Colonic mucosa (tissue), 4 donors: ENCODE measurements around the gene TMEM134. TPM values are rescaled to one million over a fixed set of nuclear protein-coding genes. Genes with fewer than 3 reads are reported as not detected.
"Not testable (repeated sequence)": the region's sequence is repeated elsewhere in the genome, so short reads cannot be mapped to it uniquely, and the experiment has no call there.

ENCODE experiments used
- DNase-seq: peaks from one replicate; pipeline ENCODE4 v3.0.0-alpha.2; 2020
- H3K27ac ChIP-seq: fragments of 200-600 bp; one replicate; pipeline ENCODE4 v1.8.0; 2021
- H3K27me3 ChIP-seq: fragments of 200-600 bp; one replicate; pipeline ENCODE4 v1.8.0; 2021
- H3K36me3 ChIP-seq: fragments of 200-600 bp; one replicate; pipeline ENCODE4 v1.8.0; 2021
- H3K4me1 ChIP-seq: fragments of 200-600 bp; one replicate; pipeline ENCODE4 v1.8.0; 2021; ENCODE audit warnings: mild to moderate bottlenecking
- H3K4me3 ChIP-seq: fragments of 200-600 bp; one replicate; pipeline ENCODE4 v1.8.0; 2021
- H3K9ac ChIP-seq, 2 donors: one replicate each; pipeline ENCODE4 v1.7.0; 2013; ENCODE audit warnings: control low read depth in 2 of 2, low read depth in 2 of 2, low read length in 2 of 2
- H3K9me3 ChIP-seq: fragments of 200-600 bp; one replicate; pipeline ENCODE4 v1.8.0; 2021
- intact Hi-C: fragments of 100-400 bp; cut with DNase I; formaldehyde crosslinking; loops from one replicate; pipeline ENCODE4 v1.14.1; 2022
- total RNA-seq, 2 donors: library from RNA; stranded (reverse); fragmentation: NEBNext Ultra II Directional in 1 of 2; extraction: Animal tissue kit (Norgen Biotek cat#: 25700) in 1 of 2; gene quantifications; one replicate each; pipeline ENCODE4 v1.2.1, GENCODE V29; 2021
- TF ChIP-seq, protein P1 (sequence below): fragments of 200-600 bp; IDR thresholded peaks from one replicate; pipeline ENCODE4 v1.8.0; 2022; ENCODE audit warnings: antibody characterized with exemption, mild to moderate bottlenecking
- donor health status: healthy.
- donor health status: DM: no; HTN: no; CAD: no.
- donor health status: DM: no; HTN: no; CAD: no.

Gene TMEM134
- total RNA-seq, 2 donors from 2014 or later, result 50.1 to 59.5 TPM

DNA sequence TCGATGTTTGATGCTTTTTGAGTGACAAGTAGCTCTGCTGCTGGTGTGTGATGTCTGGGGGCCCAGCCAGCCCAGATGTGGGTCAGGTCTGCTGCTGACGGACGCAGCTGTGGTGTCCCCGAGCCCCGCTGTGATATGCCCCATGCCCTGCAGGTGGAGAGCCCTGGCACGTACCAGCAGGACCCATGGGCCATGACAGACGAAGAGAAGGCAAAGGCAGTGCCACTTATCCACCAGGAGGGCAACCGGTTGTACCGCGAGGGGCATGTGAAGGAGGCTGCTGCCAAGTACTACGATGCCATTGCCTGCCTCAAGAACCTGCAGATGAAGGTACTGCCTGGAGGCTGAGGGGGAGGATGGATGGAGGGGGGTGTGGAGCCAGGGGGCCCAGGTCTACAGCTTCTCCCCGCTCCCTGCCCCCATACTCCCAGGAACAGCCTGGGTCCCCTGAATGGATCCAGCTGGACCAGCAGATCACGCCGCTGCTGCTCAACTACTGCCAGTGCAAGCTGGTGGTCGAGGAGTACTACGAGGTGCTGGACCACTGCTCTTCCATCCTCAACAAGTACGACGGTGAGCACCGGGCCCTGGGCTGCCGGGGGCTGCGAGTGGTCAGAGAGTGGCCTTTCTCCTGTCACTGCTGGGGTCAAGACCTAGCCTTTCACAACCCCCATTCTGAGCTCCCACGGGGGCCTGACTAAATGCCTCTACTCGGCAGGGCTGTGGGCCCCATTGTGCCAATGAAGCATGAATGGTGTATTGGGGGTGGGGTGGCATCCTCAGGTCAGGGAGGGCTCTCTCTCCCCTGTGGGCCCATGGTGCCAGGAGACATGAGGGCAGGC, 21.1 kb upstream of the TMEM134 start:
- H3K4me3 ChIP-seq, result no peak overlapping the region
- H3K9ac ChIP-seq, result peak overlapping the region in 1 of 2 donors; percentile 59
- DNase-seq, result no peak
- no peaks in the 10 kb centered on the region for H3K4me1 ChIP-seq
- peaks cover 13% of the 10 kb centered on the region for H3K36me3 ChIP-seq
- no peaks in the 10 kb centered on the region for H3K27me3 ChIP-seq
- no peak overlapping the region for H3K27ac ChIP-seq
- no peaks in the 10 kb centered on the region for H3K9me3 ChIP-seq
- TF ChIP-seq, protein P1, sequence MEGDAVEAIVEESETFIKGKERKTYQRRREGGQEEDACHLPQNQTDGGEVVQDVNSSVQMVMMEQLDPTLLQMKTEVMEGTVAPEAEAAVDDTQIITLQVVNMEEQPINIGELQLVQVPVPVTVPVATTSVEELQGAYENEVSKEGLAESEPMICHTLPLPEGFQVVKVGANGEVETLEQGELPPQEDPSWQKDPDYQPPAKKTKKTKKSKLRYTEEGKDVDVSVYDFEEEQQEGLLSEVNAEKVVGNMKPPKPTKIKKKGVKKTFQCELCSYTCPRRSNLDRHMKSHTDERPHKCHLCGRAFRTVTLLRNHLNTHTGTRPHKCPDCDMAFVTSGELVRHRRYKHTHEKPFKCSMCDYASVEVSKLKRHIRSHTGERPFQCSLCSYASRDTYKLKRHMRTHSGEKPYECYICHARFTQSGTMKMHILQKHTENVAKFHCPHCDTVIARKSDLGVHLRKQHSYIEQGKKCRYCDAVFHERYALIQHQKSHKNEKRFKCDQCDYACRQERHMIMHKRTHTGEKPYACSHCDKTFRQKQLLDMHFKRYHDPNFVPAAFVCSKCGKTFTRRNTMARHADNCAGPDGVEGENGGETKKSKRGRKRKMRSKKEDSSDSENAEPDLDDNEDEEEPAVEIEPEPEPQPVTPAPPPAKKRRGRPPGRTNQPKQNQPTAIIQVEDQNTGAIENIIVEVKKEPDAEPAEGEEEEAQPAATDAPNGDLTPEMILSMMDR, result no peak
- intact Hi-C loops, result no loop called here

DNA sequence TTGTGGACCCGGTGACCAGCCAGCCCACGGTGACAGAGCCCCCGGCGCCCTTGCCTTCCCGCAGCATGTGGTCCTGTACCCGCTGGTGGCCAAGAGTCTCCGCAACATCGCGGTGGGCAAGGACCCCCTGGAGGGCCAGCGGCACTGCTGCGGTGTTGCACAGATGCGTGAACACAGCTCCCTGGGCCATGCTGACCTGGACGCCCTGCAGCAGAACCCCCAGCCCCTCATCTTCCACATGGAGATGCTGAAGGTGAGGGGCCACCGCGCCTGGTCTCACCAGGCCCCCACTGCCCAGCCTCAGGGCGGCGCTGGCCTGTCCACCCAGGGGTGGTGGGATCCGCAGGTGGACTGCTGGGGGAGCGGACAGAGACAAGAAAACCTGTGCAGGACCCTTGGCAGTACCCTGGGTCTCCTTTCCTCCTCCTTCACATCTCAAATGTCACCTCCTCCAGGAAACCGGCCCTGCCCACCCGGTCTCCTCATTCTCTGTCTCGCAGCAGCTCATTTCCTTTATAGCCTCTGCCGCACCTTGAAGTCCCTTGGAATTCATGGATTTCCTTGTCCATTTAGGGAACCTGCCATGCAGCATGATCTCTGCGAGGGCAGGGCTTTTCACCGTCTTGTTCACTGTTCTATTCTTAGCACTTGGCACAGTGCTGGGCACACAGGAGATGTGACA, 20.3 kb upstream of the TMEM134 start:
- no peak overlapping the region for H3K4me3 ChIP-seq
- peak overlapping the region in 1 of 2 donors; percentile 59 for H3K9ac ChIP-seq
- intact Hi-C loops, result no loop called here
- TF ChIP-seq, protein P1, result no peak
- H3K4me1 ChIP-seq, result no peaks in the 10 kb centered on the region
- H3K36me3 ChIP-seq, result peaks cover 13% of the 10 kb centered on the region
- no peaks in the 10 kb centered on the region for H3K9me3 ChIP-seq
- H3K27me3 ChIP-seq, result no peaks in the 10 kb centered on the region
- H3K27ac ChIP-seq, result no peak overlapping the region
- DNase-seq, result peak; percentile 41

GRCh38 chr11:67486481-67487195, 17.6 kb upstream of the TMEM134 start:
- Histone ChIP-seq H3K4me3 (no peak overlapping the region), H3K4me1 (peaks cover 11% of the 10 kb centered on the region), H3K9me3 (no peaks in the 10 kb centered on the region), H3K9ac (no peak overlapping the region), H3K27ac (no peak overlapping the region), H3K36me3 (peaks cover 6% of the 10 kb centered on the region), H3K27me3 (no peaks in the 10 kb centered on the region)
- DNase-seq, result no peak
- intact Hi-C loops, result no loop called here
- TF ChIP-seq, protein P1, result no peak

- peak overlapping the region; percentile 27 for H3K27ac ChIP-seq
- H3K36me3 ChIP-seq, intact Hi-C loops, H3K9ac ChIP-seq, H3K9me3 ChIP-seq, H3K27me3 ChIP-seq, H3K4me3 ChIP-seq: not testable (repeated sequence)
- peaks cover 11% of the 10 kb centered on the region for H3K4me1 ChIP-seq
- DNase-seq, result peak; percentile 50
Measured at GRCh38 chr11:67485873-67486361, 16.9 kb upstream of the TMEM134 start.

- intact Hi-C loops, result no loop called here
- H3K27ac ChIP-seq, result peak overlapping the region; percentile 79
- peaks cover 11% of the 10 kb centered on the region for H3K4me1 ChIP-seq
- peak; percentile 44 for DNase-seq
- TF ChIP-seq, protein P1, result no peak
- H3K36me3 ChIP-seq, result peaks cover 6% of the 10 kb centered on the region
- peak overlapping the region; percentile 26 to 28 for H3K9ac ChIP-seq
- no peaks in the 10 kb centered on the region for H3K27me3 ChIP-seq
- no peaks in the 10 kb centered on the region for H3K9me3 ChIP-seq
- H3K4me3 ChIP-seq, result no peak overlapping the region
Measured at GRCh38 chr11:67484847-67485311, 15.8 kb upstream of the TMEM134 start.
